ENCODE results near the gene MIPOL1. TPM values are rescaled to one million over a fixed set of nuclear protein-coding genes. Genes with fewer than 3 reads are reported as not detected.

Gene MIPOL1
- total and polyA plus RNA-seq, 2 of the 13 experiments (the other 11 are each of a cell fraction or from before 2014, with no cell fraction given), result 8.6 to 34.2 TPM

GRCh38 chr14:37594238-37594970, 396.7 kb downstream of the MIPOL1 start (continued):
- TF ChIP-seq KMT2B (CRISPR knock-in tag; IDR thresholded peaks at IDR 0.05) (peak; percentile 79), ZNF839 (CRISPR knock-in tag; IDR thresholded peaks at IDR 0.05; ENCODE audit: borderline replicate concordance) (no peak), EHMT2 (IDR thresholded peaks at IDR 0.05; ENCODE audit: borderline replicate concordance, low read depth, low read length) (no peak), AHDC1 (CRISPR knock-in tag; IDR thresholded peaks at IDR 0.05; ENCODE audit: borderline replicate concordance) (peak; percentile 58; the same call in 1 of the 2 replicates), AKNA (CRISPR knock-in tag; IDR thresholded peaks at IDR 0.05; ENCODE audit: borderline replicate concordance) (no peak; the same call in 1 of the 2 replicates), HINFP (CRISPR knock-in tag; IDR thresholded peaks at IDR 0.05; ENCODE audit: low read depth) (no peak; the same call in 1 of the 2 replicates), TARDBP (CRISPR knock-in tag; IDR thresholded peaks at IDR 0.05) (peak; percentile 85), IRF9 (CRISPR knock-in tag; IDR thresholded peaks at IDR 0.05; ENCODE audit: borderline replicate concordance) (peak; percentile 43; the same call in 1 of the 2 replicates), SMARCE1 (IDR thresholded peaks at IDR 0.05; ENCODE audit: borderline replicate concordance) (no peak), TMF1 (CRISPR knock-in tag; IDR thresholded peaks at IDR 0.05; ENCODE audit: low read depth) (no peak), ZNF775 (CRISPR knock-in tag; IDR thresholded peaks at IDR 0.05; ENCODE audit: borderline replicate concordance) (no peak), ZNF251 (CRISPR knock-in tag; IDR thresholded peaks at IDR 0.05) (no peak), BRCA1 (CRISPR knock-in tag; IDR thresholded peaks at IDR 0.05) (no peak; the same call in 1 of the 2 replicates), HIVEP1 (CRISPR knock-in tag; IDR thresholded peaks at IDR 0.05) (peak; percentile 82), PRPF4 (IDR thresholded peaks at IDR 0.05; ENCODE audit: low read depth, low read length, poor library complexity, severe bottlenecking) (peak; percentile 26)
